NT2/D1 (cell line): ENCODE data around the gene GABRA4.

ENCODE experiments used
- DNase-seq: peaks from one replicate; pipeline ENCODE4 v3.0.0-alpha.2; 2011; ENCODE audit warnings: low read depth, low spot score
- H3K27me3 ChIP-seq: 2 replicates; pipeline ENCODE4 v1.6.0; 2011; ENCODE audit warnings: mild to moderate bottlenecking; ENCODE audit not compliant: insufficient read length, insufficient read depth
- H3K36me3 ChIP-seq: 2 replicates; pipeline ENCODE4 v1.6.1; 2011; ENCODE audit warnings: mild to moderate bottlenecking, low read length, mixed read lengths; ENCODE audit not compliant: insufficient read depth, insufficient read length
- H3K4me1 ChIP-seq: 2 replicates; pipeline ENCODE4 v1.5.1; 2011; ENCODE audit not compliant: insufficient read depth, insufficient read length
- H3K4me3 ChIP-seq: 2 replicates; pipeline ENCODE4 v1.5.1; 2011; ENCODE audit warnings: low read depth; ENCODE audit not compliant: insufficient read length
- H3K9ac ChIP-seq: 2 replicates; pipeline ENCODE4 v1.6.0; 2011; ENCODE audit warnings: low read depth; ENCODE audit not compliant: insufficient read length
- H3K9me3 ChIP-seq: 2 replicates; pipeline ENCODE4 v1.5.1; 2011; ENCODE audit warnings: mild to moderate bottlenecking, low read length; ENCODE audit not compliant: insufficient read depth
- SUZ12 ChIP-seq: IDR thresholded peaks from 2 replicates; pipeline ENCODE4 v1.6.1; 2011; ENCODE audit not compliant: insufficient read length, insufficient read depth; ENCODE audit errors: extremely low read depth
- YY1 ChIP-seq: IDR thresholded peaks from 2 replicates; pipeline ENCODE4 v1.6.1; 2011; ENCODE audit not compliant: insufficient read length, insufficient read depth
- ZNF274 ChIP-seq: IDR thresholded peaks from 2 replicates; pipeline ENCODE4 v1.6.1; 2011; ENCODE audit warnings: mild to moderate bottlenecking, low read depth, low read length

Gene GABRA4

DNA sequence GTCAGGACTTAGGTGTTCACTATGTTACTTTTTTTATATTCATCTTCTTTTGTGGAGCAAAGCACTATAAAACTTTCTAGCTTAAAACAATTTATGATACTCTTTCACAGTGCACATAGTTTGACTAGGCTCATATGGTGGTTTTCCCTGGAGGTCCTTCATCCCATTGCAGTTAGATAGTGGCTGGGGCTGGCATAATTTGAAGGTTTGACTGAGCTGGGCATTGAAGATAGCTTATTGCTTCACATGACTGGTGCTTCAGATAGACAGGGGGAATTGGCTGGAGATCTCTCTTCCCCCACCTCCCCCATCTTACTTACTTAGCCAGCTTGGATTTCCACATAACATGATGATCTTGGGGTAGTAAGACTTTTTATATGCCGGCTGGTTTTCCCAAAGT lies 7.0 kb upstream of the GABRA4 start:
- TF ChIP-seq ZNF274 (no peak), SUZ12 (no peak), YY1 (no peak)
- no peaks in the 10 kb centered on the region for H3K9me3 ChIP-seq
- no peak overlapping the region for H3K9ac ChIP-seq
- no peak for DNase-seq
- H3K4me3 ChIP-seq: no peak overlapping the region
- peaks cover 3% of the 10 kb centered on the region for H3K27me3 ChIP-seq
- no peaks in the 10 kb centered on the region for H3K36me3 ChIP-seq
- no peaks in the 10 kb centered on the region for H3K4me1 ChIP-seq

DNA sequence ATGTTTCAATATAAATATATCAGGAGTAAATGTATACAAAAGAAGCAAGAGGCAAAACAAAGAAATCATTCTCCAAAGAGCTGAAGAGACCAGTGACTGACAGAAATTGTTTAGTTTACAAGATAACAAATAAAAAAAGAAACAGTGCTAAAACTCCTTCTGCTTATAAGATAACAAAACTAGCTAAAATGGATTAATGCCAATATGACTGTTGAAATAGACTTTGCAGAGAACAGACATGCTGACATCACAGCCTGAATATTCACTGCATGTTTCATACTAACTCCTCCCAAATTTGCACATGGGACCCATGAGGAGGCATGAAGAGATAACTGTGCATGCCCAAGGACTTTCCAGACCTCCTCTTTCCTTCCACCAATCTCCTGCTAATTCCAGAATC lies 6.2 kb upstream of the GABRA4 start:
- DNase-seq: no peak

DNA sequence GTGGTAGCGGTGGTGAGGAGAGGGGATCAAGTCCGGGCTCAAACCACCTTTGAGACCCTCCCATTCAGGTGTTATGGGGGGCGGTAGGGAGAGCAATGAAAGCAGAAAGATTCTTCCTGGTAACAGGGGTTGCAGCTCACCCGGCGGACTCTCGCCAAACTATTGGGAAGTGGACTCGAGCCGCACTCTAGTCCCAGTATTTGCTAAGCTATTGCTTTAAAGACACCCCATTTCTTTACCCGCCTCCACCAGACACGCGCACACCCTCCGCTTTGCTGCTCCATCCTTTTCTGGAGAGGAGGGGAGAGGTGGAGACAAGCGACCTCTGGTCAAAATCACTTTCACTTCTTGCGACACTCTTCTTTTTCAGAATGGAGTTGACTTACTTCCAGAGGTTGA lies 625 bp upstream of the GABRA4 start:
- TF ChIP-seq YY1: no peak
- TF ChIP-seq SUZ12: peak; percentile 17
- TF ChIP-seq ZNF274: no peak

More for the DNA sequence above, 6.2 kb upstream of the GABRA4 start:
- no peak overlapping the region for H3K9ac ChIP-seq
- H3K9me3 ChIP-seq: no peaks in the 10 kb centered on the region
- peaks cover 12% of the 10 kb centered on the region for H3K27me3 ChIP-seq
- no peak overlapping the region for H3K4me3 ChIP-seq
- TF ChIP-seq ZNF274: no peak
- TF ChIP-seq YY1: no peak
- no peak for TF ChIP-seq SUZ12
- no peaks in the 10 kb centered on the region for H3K36me3 ChIP-seq
- H3K4me1 ChIP-seq: no peaks in the 10 kb centered on the region

DNA sequence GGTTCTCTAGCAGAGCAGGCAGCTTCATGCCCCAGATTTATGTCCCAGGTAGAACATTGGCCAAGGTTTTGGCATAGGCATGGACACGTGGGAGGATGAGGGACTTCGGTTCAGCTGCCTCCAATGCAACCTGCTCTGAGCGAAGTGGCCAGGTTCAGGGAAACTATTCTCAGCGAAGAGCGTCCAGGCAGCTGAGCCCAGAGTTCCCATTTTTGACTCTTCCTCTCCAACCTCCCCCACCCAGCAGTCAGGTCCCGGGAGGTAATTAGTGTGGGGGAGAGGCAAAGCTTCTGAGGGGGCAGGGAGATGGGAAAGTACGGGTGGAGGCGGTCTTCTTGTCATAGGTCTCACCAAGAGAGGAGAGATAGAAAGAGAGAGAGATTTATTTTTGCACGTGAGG lies 1.0 kb downstream of the GABRA4 start:
- Histone ChIP-seq H3K9me3 (no peaks in the 10 kb centered on the region), H3K9ac (no peak overlapping the region), H3K27me3 (peaks cover 46% of the 10 kb centered on the region), H3K4me3 (no peak overlapping the region), H3K4me1 (no peaks in the 10 kb centered on the region), H3K36me3 (no peaks in the 10 kb centered on the region)
- no peak for TF ChIP-seq ZNF274
- TF ChIP-seq SUZ12: no peak
- TF ChIP-seq YY1: no peak
- no peak for DNase-seq

More for the DNA sequence above, 625 bp upstream of the GABRA4 start:
- peaks cover 46% of the 10 kb centered on the region for H3K27me3 ChIP-seq
- no peak for DNase-seq
- H3K9ac ChIP-seq: peak overlapping the region; percentile 64
- H3K4me3 ChIP-seq: peak overlapping the region; percentile 73
- H3K36me3 ChIP-seq: no peaks in the 10 kb centered on the region
- no peaks in the 10 kb centered on the region for H3K9me3 ChIP-seq
- H3K4me1 ChIP-seq: no peaks in the 10 kb centered on the region

DNA sequence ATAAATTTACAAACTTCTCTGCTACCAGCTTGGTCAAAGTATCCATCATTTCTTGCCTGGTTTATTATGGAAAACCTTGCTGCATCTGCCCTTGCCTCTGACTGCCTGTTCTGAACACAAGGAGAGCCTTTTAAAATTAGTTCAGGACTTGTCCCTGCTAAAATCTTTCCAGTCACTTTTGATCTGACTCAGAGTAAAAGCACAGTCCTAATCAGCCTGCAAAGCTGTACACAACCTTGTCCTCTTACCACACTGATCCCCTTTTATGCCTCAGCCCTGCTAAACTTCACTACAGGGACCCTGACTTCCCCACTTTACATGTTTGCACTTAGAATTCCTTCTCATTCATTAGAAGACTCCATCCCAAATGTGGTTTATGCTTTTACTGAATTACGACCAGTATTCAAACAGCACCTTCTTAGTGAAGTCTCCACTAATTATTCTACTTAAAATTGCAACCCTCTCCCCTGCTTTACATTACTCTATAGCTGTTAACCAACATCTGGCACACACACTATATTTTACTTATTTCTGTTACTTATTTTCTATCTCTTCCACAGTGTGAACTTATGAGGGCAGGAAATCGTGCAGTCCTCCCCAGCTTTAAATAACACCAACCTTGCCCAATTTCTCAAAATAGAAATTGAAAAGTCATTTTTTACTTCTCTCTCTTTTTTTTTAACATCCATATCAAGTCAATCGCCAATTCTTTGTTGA lies 6.3 kb downstream of the GABRA4 start:
- Histone ChIP-seq H3K9ac (no peak overlapping the region), H3K9me3 (no peaks in the 10 kb centered on the region), H3K4me1 (no peaks in the 10 kb centered on the region), H3K4me3 (no peak overlapping the region), H3K36me3 (no peaks in the 10 kb centered on the region), H3K27me3 (peaks cover 10% of the 10 kb centered on the region)
- TF ChIP-seq ZNF274 (no peak), YY1 (no peak), SUZ12 (no peak)
- no peak for DNase-seq

DNA sequence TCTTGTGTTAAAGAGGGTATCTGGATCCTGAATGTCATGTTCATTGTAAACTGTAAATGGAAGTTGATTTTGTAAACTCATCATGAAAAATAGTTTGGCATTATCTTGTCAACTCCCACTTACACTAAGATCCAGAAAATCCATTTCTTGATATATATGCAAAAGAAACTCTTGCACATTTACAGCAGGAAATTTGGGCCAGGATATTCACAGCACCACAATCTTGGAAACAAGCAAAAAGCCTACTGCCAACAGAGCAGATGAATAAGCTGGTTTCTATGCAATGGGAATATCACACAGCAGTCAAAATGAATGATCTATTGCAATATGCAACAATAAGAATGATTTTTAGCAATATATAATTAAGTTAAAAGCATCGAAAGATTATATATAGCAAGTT lies 8.6 kb downstream of the GABRA4 start:
- Histone ChIP-seq H3K4me3 (no peak overlapping the region), H3K4me1 (no peaks in the 10 kb centered on the region), H3K36me3 (no peaks in the 10 kb centered on the region), H3K27me3 (no peaks in the 10 kb centered on the region), H3K9ac (no peak overlapping the region), H3K9me3 (no peaks in the 10 kb centered on the region)
- no peak for TF ChIP-seq ZNF274
- TF ChIP-seq YY1: no peak
- TF ChIP-seq SUZ12: no peak
- DNase-seq: no peak

DNA sequence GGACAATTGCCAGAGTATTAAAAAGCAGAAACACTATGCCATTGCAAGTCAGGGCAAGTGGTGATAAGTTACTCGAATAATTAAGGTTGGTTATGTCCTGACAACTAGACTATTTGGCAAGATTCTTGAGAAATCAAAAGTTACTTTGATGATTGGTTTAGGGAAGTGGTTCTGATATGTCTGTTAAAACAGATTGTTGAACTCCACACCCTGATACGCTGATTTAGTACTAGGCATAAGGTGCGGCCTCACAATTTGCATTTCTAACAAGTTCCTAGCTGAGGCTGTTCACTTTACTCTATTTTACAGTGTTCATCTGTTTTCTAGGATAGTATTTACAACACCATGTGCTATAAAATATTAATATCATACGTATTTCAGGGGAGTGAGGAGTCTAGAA lies 12.5 kb downstream of the GABRA4 start:
- H3K4me3 ChIP-seq: no peak overlapping the region
- H3K27me3 ChIP-seq: no peaks in the 10 kb centered on the region
- no peaks in the 10 kb centered on the region for H3K36me3 ChIP-seq
- no peak overlapping the region for H3K9ac ChIP-seq
- H3K4me1 ChIP-seq: no peaks in the 10 kb centered on the region
- TF ChIP-seq YY1: no peak
- DNase-seq: no peak
- no peaks in the 10 kb centered on the region for H3K9me3 ChIP-seq

DNA sequence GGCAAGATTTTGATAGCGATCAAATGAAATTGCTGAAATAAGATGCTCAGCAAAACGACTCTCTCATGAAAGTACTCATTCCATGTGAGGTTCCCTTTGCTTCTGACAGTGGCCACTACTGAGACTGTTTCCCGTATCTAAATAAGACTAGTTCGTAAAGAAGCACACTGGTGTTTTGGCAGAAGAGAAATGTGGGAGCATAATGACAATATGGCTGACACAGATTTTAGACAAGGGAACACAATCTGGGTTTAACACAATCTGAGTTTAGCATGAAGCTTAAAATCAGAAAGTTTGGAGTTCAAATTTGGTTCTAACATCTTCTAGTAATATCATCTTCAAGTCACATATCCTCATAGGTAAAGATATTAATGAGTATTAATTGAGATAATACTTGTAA lies 13.7 kb downstream of the GABRA4 start:
- no peaks in the 10 kb centered on the region for H3K4me1 ChIP-seq
- no peak overlapping the region for H3K9ac ChIP-seq
- no peak overlapping the region for H3K4me3 ChIP-seq
- H3K9me3 ChIP-seq: no peaks in the 10 kb centered on the region
- TF ChIP-seq ZNF274 (no peak), YY1 (no peak), SUZ12 (no peak)
- no peak for DNase-seq
- H3K27me3 ChIP-seq: no peaks in the 10 kb centered on the region
- H3K36me3 ChIP-seq: no peaks in the 10 kb centered on the region
